Keratinocyte (primary cell): ENCODE data around the gene SS18L1. TPM values are rescaled to one million over a fixed set of nuclear protein-coding genes. Genes with fewer than 3 reads are reported as not detected.

Source experiments
- DNase-seq: peaks from one replicate; pipeline ENCODE4 v3.0.0-alpha.2; 2011; ENCODE audit warnings: low read depth, missing footprints, low spot score
- FAIRE-seq: peaks from 2 replicates; lab custom pipeline; 2011; peaks lifted over from hg19 to GRCh38; lab: Jason Lieb, UNC
- H2AFZ ChIP-seq: 2 replicates; pipeline ENCODE4 v1.6.0; 2012; ENCODE audit warnings: low read length, control low read depth, inconsistent platforms; ENCODE audit not compliant: control insufficient read depth
- H3K27ac ChIP-seq: 2 replicates; pipeline ENCODE4 v1.5.1; 2011; ENCODE audit warnings: low read length; ENCODE audit not compliant: control insufficient read depth, insufficient read depth
- H3K27me3 ChIP-seq: 3 replicates; pipeline ENCODE4 v1.6.0; 2011; ENCODE audit warnings: low read length; ENCODE audit not compliant: control insufficient read depth, insufficient read depth; ENCODE audit errors: extremely low read depth
- H3K36me3 ChIP-seq, 2 experiments: 2 replicates in 1 of 2; 3 replicates in 1 of 2; pipeline ENCODE4 v1.5.1; 2011; ENCODE audit warnings: low read length in 2 of 2, mild to moderate bottlenecking in 1 of 2; ENCODE audit not compliant: control insufficient read depth in 2 of 2, insufficient read depth in 2 of 2; ENCODE audit errors: extremely low read depth in 1 of 2
- H3K4me1 ChIP-seq: 3 replicates; pipeline ENCODE4 v1.5.1; 2011; ENCODE audit warnings: low read length; ENCODE audit not compliant: control insufficient read depth, insufficient read depth; ENCODE audit errors: extremely low read depth
- H3K4me2 ChIP-seq: 3 replicates; pipeline ENCODE4 v1.6.0; 2011; ENCODE audit warnings: low read depth, low read length; ENCODE audit not compliant: control insufficient read depth, insufficient read depth; ENCODE audit errors: extremely low read depth
- H3K4me3 ChIP-seq, 3 experiments: fragments of 200-600 bp in 1 of 3; sonication (generic) in 1 of 3; 2 replicates in 2 of 3; 3 replicates in 1 of 3; pipeline ENCODE4 v1.5.1; 2011 to 2016; ENCODE audit warnings: low read length in 3 of 3, mild to moderate bottlenecking in 3 of 3, control low read depth in 2 of 3, inconsistent platforms in 1 of 3, low read depth in 1 of 3, mixed read lengths in 1 of 3, mixed run types in 1 of 3, moderate library complexity in 1 of 3; ENCODE audit not compliant: control insufficient read depth in 2 of 3, insufficient read depth in 2 of 3; ENCODE audit errors: extremely low read depth in 1 of 3
- H3K79me2 ChIP-seq: 2 replicates; pipeline ENCODE4 v1.6.0; 2012; ENCODE audit warnings: low read length; ENCODE audit not compliant: control insufficient read depth, insufficient read depth
- H3K9ac ChIP-seq: 3 replicates; pipeline ENCODE4 v1.6.0; 2011; ENCODE audit warnings: low read length; ENCODE audit not compliant: control insufficient read depth, insufficient read depth; ENCODE audit errors: extremely low read depth
- H3K9me1 ChIP-seq: 3 replicates; pipeline ENCODE4 v1.6.0; 2011; ENCODE audit warnings: low read length; ENCODE audit not compliant: control insufficient read depth, insufficient read depth; ENCODE audit errors: extremely low read depth
- H3K9me3 ChIP-seq: 2 replicates; pipeline ENCODE4 v1.5.1; 2012; ENCODE audit warnings: low read depth, low read length; ENCODE audit not compliant: control insufficient read depth
- H4K20me1 ChIP-seq: 3 replicates; pipeline ENCODE4 v1.6.0; 2011; ENCODE audit warnings: low read length; ENCODE audit not compliant: control insufficient read depth, insufficient read depth; ENCODE audit errors: extremely low read depth
- EZH2 ChIP-seq: IDR thresholded peaks from one replicate; pipeline ENCODE4 v1.6.1; 2012; ENCODE audit warnings: inconsistent platforms, mild to moderate bottlenecking, low read length, moderate library complexity
- dilution Hi-C: fragments of 300-500 bp; cut with MboI; formaldehyde crosslinking; loops from one replicate; pipeline ENCODE4 v1.7.0; 2020; ENCODE audit warnings: low sequenced_read_pairs; ENCODE audit not compliant: extremely low pct_ligation_motif_present
- polyA plus RNA-seq, 5 experiments: library from polyadenylated mRNA; depleted of rRNA in 3 of 5; stranded (reverse) in 3 of 5; stranded (forward) in 1 of 5; unstranded in 1 of 5; fragments of >200 nt; gene quantifications; 1 replicate in 1 of 5; 2 replicates in 3 of 5; 3 replicates in 1 of 5; pipeline versions ENCODE4 v1.2.1 to v1.2.3, GENCODE V29; 2011 to 2012; ENCODE audit warnings: missing spikeins in 2 of 5, low read depth in 1 of 5, low replicate concordance in 1 of 5
- TF ChIP-seq, protein P1 (sequence below), 3 experiments: IDR thresholded peaks in 1 of 3; conservative IDR thresholded peaks in 1 of 3; optimal IDR thresholded peaks in 1 of 3; 2 replicates in 2 of 3; 3 replicates in 1 of 3; pipeline versions ENCODE3 to v1.5.1; 2011; ENCODE audit warnings: low read length in 3 of 3, mild to moderate bottlenecking in 3 of 3, moderate library complexity in 2 of 3, control low read depth in 1 of 3, inconsistent platforms in 1 of 3; ENCODE audit not compliant: insufficient read depth in 2 of 3; ENCODE audit errors: extremely low read depth in 1 of 3

Gene SS18L1
- polyA plus RNA-seq, 1 donor (not counting 4 experiments of a cell fraction or from before 2014, with no cell fraction given) = 9.4 TPM

DNA sequence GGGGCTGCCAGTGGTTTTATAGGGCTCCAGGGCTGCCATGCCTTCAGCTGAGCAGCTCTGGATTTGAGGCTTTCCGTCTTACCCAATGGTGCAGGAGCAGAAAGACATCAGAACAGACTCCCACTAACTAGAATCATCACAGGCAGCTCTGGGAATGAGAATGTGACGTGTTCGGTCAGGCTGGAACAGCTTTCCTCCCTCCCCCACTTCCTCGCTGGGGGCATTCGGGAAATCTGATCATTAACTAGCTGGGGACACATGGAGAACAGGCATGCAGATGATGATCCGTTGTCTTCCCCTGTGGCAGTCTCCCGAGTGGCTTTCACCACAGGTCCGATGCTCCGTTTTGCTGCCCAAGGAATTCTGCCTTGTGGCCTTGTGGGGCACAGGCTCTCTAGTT, 33.7 kb downstream of the SS18L1 start:
- no peak overlapping the region for H3K27ac ChIP-seq
- no peak overlapping the region for H3K9ac ChIP-seq
- no peak for DNase-seq
- dilution Hi-C loops = no loop called here
- peaks cover 6% of the 10 kb centered on the region for H3K4me1 ChIP-seq
- no peak for TF ChIP-seq EZH2
- TF ChIP-seq, protein P1, sequence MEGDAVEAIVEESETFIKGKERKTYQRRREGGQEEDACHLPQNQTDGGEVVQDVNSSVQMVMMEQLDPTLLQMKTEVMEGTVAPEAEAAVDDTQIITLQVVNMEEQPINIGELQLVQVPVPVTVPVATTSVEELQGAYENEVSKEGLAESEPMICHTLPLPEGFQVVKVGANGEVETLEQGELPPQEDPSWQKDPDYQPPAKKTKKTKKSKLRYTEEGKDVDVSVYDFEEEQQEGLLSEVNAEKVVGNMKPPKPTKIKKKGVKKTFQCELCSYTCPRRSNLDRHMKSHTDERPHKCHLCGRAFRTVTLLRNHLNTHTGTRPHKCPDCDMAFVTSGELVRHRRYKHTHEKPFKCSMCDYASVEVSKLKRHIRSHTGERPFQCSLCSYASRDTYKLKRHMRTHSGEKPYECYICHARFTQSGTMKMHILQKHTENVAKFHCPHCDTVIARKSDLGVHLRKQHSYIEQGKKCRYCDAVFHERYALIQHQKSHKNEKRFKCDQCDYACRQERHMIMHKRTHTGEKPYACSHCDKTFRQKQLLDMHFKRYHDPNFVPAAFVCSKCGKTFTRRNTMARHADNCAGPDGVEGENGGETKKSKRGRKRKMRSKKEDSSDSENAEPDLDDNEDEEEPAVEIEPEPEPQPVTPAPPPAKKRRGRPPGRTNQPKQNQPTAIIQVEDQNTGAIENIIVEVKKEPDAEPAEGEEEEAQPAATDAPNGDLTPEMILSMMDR (optimal IDR thresholded peaks at IDR 0.05 in 1 of 3, IDR thresholded peaks at IDR 0.05 in 1 of 3, conservative IDR thresholded peaks at IDR 0.05 in 1 of 3; ENCODE audit: extremely low read depth in 1 of 3, insufficient read depth in 2 of 3, low read length in 3 of 3) = no peak
- H4K20me1 ChIP-seq = no peaks in the 10 kb centered on the region
- FAIRE-seq = no peak
- H3K27me3 ChIP-seq = no peaks in the 10 kb centered on the region
- no peaks in the 10 kb centered on the region for H3K9me1 ChIP-seq
- H3K36me3 ChIP-seq = peaks cover 13 to 15% of the 10 kb centered on the region in 2 experiments
- no peak overlapping the region for H3K4me3 ChIP-seq
- H2AFZ ChIP-seq = no peak overlapping the region
- H3K79me2 ChIP-seq = peaks cover 2% of the 10 kb centered on the region
- no peak overlapping the region for H3K4me2 ChIP-seq
- H3K9me3 ChIP-seq = no peaks in the 10 kb centered on the region

DNA sequence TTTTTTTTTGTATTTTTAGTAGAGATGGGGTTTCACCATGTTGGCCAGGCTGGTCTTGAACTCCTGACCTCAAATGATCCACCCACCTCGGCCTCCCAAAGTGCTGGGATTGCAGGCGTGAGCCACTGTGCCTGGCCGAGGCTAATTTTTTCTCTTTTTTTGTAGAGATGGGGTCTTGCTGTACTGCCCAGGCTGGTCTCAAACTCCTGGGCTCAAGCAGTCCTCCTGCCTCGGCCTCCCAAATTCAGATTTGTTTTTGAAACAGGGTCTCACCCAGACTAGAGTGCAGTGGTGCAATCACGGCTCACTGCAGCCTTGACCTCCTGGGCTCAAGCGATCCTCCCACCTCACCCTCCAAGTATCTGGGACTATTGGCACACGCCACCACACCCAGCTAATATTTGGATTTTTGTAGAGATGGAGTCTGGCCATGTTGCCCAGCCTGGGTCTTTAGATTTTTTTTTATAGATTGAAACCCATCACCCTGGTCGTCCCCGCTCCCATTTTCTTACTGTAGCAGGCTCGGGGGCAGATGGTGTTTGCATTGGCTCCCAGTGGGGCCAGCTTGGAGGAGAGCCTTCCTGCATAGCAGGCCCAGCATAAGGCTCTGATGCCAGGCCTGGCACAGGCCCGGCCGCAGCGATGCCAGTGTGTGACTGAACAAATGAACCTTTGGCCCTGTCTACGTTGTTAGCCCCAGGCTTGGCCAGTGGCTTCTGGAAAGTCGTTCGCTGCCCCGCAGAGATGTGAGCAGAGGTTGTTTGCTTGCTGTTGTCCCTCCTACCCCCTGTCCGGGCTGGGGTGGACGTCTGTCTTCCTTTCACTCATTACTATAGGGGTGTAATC, 35.0 kb downstream of the SS18L1 start:
- no peak overlapping the region for H3K27ac ChIP-seq
- DNase-seq (no peak), FAIRE-seq (no peak)
- no peak overlapping the region for H3K4me2 ChIP-seq
- H3K27me3 ChIP-seq = no peaks in the 10 kb centered on the region
- H3K79me2 ChIP-seq = peaks cover 7% of the 10 kb centered on the region
- dilution Hi-C loops = no loop called here
- H2AFZ ChIP-seq = no peak overlapping the region
- H3K9me1 ChIP-seq = no peaks in the 10 kb centered on the region
- TF ChIP-seq EZH2 = no peak
- TF ChIP-seq, protein P1 (optimal IDR thresholded peaks at IDR 0.05 in 1 of 3, IDR thresholded peaks at IDR 0.05 in 1 of 3, conservative IDR thresholded peaks at IDR 0.05 in 1 of 3; ENCODE audit: extremely low read depth in 1 of 3, insufficient read depth in 2 of 3, low read length in 3 of 3) = no peak
- peaks cover 11 to 15% of the 10 kb centered on the region in 2 experiments for H3K36me3 ChIP-seq
- no peaks in the 10 kb centered on the region for H3K9me3 ChIP-seq
- H3K4me3 ChIP-seq = no peak overlapping the region
- peaks cover 7% of the 10 kb centered on the region for H3K4me1 ChIP-seq
- H3K9ac ChIP-seq = no peak overlapping the region
- no peaks in the 10 kb centered on the region for H4K20me1 ChIP-seq
